GM23338 (cell line): ENCODE data around the gene SFXN5. TPM values are rescaled to one million over a fixed set of nuclear protein-coding genes. Genes with fewer than 3 reads are reported as not detected.

Experiments used
- ATAC-seq: fragments of 200-7000 bp; cut with Tn5 transposase; 3 replicates; pipeline ENCODE4 v1.9.1; 2020
- DNase-seq: peaks from one replicate; pipeline ENCODE4 v3.0.0-alpha.2; 2015; ENCODE audit warnings: low spot score
- H2AFZ ChIP-seq: fragments of 200-600 bp; sonication (generic); 2 replicates; pipeline ENCODE4 v1.8.0; 2016; ENCODE audit warnings: antibody characterized with exemption, mild to moderate bottlenecking, moderate library complexity
- H3F3A ChIP-seq: fragments of 200-600 bp; sonication (generic); replicated peaks from 2 replicates; pipeline ENCODE4 v1.8.0; 2017; ENCODE audit warnings: antibody characterized with exemption, mixed run types, low read depth
- H3K27ac ChIP-seq: fragments of 200-600 bp; sonication (generic); 2 replicates; pipeline ENCODE4 v1.6.1; 2016; ENCODE audit warnings: low read depth
- H3K27me3 ChIP-seq: fragments of 200-600 bp; sonication (generic); 2 replicates; pipeline ENCODE4 v1.8.0; 2016; ENCODE audit warnings: mild to moderate bottlenecking, mixed run types, moderate library complexity; ENCODE audit not compliant: insufficient read depth
- H3K36me3 ChIP-seq: fragments of 200-600 bp; sonication (generic); 2 replicates; pipeline ENCODE4 v1.8.0; 2016; ENCODE audit warnings: mild to moderate bottlenecking; ENCODE audit not compliant: insufficient read depth
- H3K4me1 ChIP-seq: fragments of 200-600 bp; sonication (generic); 2 replicates; pipeline ENCODE4 v1.8.0; 2016; ENCODE audit warnings: mild to moderate bottlenecking, moderate library complexity; ENCODE audit not compliant: insufficient read depth
- H3K4me2 ChIP-seq: fragments of 200-600 bp; sonication (generic); 2 replicates; pipeline ENCODE4 v1.7.1; 2017; ENCODE audit warnings: mixed run types
- H3K4me3 ChIP-seq: fragments of 200-600 bp; sonication (generic); 2 replicates; pipeline ENCODE4 v1.6.1; 2016; ENCODE audit warnings: mixed run types
- H3K79me2 ChIP-seq: fragments of 200-600 bp; sonication (generic); replicated peaks from 2 replicates; pipeline ENCODE4 v1.8.0; 2017; ENCODE audit warnings: mild to moderate bottlenecking; ENCODE audit not compliant: insufficient read depth
- H3K9me2 ChIP-seq: fragments of 200-600 bp; sonication (generic); 2 replicates; pipeline ENCODE4 v1.8.0; 2017; ENCODE audit not compliant: insufficient read depth
- H4K20me1 ChIP-seq: fragments of 200-600 bp; sonication (generic); replicated peaks from 2 replicates; pipeline ENCODE4 v1.8.0; 2017; ENCODE audit warnings: mild to moderate bottlenecking; ENCODE audit not compliant: insufficient read depth
- H3K27ac Mint-ChIP-seq: 2 replicates; pipeline ENCODE4 v1.8.0; 2020; ENCODE audit warnings: inconsistent platforms, mild to moderate bottlenecking, moderate library complexity, mixed read lengths
- H3K27me3 Mint-ChIP-seq: 3 replicates; pipeline ENCODE4 v1.8.0; 2022; ENCODE audit warnings: low read depth, mild to moderate bottlenecking, moderate library complexity, mixed read lengths, inconsistent platforms; ENCODE audit not compliant: insufficient read depth, poor library complexity
- H3K36me3 Mint-ChIP-seq: 3 replicates; pipeline ENCODE4 v1.8.0; 2021; ENCODE audit warnings: low read depth, mild to moderate bottlenecking, inconsistent platforms, moderate library complexity, mixed read lengths
- H3K4me1 Mint-ChIP-seq: 3 replicates; pipeline ENCODE4 v1.8.0; 2020; ENCODE audit warnings: mild to moderate bottlenecking, inconsistent platforms, mixed read lengths
- H3K4me3 Mint-ChIP-seq: 3 replicates; pipeline ENCODE4 v1.8.0; 2021; ENCODE audit warnings: moderate library complexity, mild to moderate bottlenecking, inconsistent platforms, mixed read lengths
- H3K9me3 Mint-ChIP-seq: 3 replicates; pipeline ENCODE4 v1.8.0; 2020; ENCODE audit warnings: moderate library complexity, mild to moderate bottlenecking, inconsistent platforms, mixed read lengths
- CREB1 ChIP-seq: fragments of 250-450 bp; sonication (Bioruptor Pico); IDR thresholded peaks from 2 replicates; pipeline ENCODE4 v1.5.0; 2020; ENCODE audit warnings: low read depth, mild to moderate bottlenecking, moderate library complexity
- ETS1 ChIP-seq: IDR thresholded peaks from 2 replicates; pipeline ENCODE4 v1.6.1; 2016; ENCODE audit warnings: antibody characterized with exemption
- EZH2 ChIP-seq: fragments of 200-600 bp; sonication (generic); IDR thresholded peaks from one replicate; pipeline ENCODE4 v1.8.0; 2017; ENCODE audit warnings: antibody characterized with exemption, mild to moderate bottlenecking, low read depth; ENCODE audit not compliant: unreplicated experiment
- EZH2phosphoT487 ChIP-seq: fragments of 200-600 bp; sonication (generic); IDR thresholded peaks from one replicate; pipeline ENCODE4 v1.8.1; 2018; ENCODE audit warnings: antibody characterized with exemption; ENCODE audit not compliant: unreplicated experiment
- JUNB ChIP-seq: IDR thresholded peaks from one replicate; pipeline ENCODE4 v1.6.1; 2016; ENCODE audit warnings: antibody characterized with exemption; ENCODE audit not compliant: unreplicated experiment
- POLR2AphosphoS5 ChIP-seq: IDR thresholded peaks from 2 replicates; pipeline ENCODE4 v1.6.1; 2016; ENCODE audit warnings: antibody characterized with exemption, low read depth
- ZNF462 ChIP-seq: fragments of 250-450 bp; sonication (Bioruptor Pico); IDR thresholded peaks from 2 replicates; pipeline ENCODE4 v1.5.0; 2020; ENCODE audit warnings: mild to moderate bottlenecking, moderate library complexity
- polyA plus RNA-seq: library from polyadenylated mRNA; unstranded; fragments of >200 nt; fragmentation: Nextera tagmentation; extraction: Ambion mirVana; gene quantifications from 2 replicates; pipeline ENCODE4 v1.2.1, GENCODE V29; 2016
- total RNA-seq: library from RNA; depleted of rRNA; stranded (reverse); fragments of >200 nt; shearing (Covaris generic); gene quantifications from 2 replicates; pipeline ENCODE4 v1.2.3, GENCODE V29; 2014

Gene SFXN5
- total and polyA plus RNA-seq, 2 experiments from 2014 or later, result 23.6 to 25.8 TPM

- TF ChIP-seq ETS1 (no peak), EZH2phosphoT487 (no peak), JUNB (no peak), POLR2AphosphoS5 (no peak), EZH2 (no peak), ZNF462 (CRISPR knock-in tag) (no peak), CREB1 (no peak)
- H3K4me1 Mint-ChIP-seq, result peaks cover 56% of the 10 kb centered on the region
- ATAC-seq (peak; percentile 15), DNase-seq (no peak)
- no peaks in the 10 kb centered on the region for H3K36me3 ChIP-seq
- no peak overlapping the region for H3K4me3 Mint-ChIP-seq
- H3K4me2 ChIP-seq, result no peak overlapping the region
- H3K27ac Mint-ChIP-seq, result no peak overlapping the region
- H3K4me3 ChIP-seq, result no peak overlapping the region
- no peaks in the 10 kb centered on the region for H3K9me3 Mint-ChIP-seq
- H3K27me3 ChIP-seq, result no peaks in the 10 kb centered on the region
- no peaks in the 10 kb centered on the region for H3F3A ChIP-seq
- no peaks in the 10 kb centered on the region for H4K20me1 ChIP-seq
- no peak overlapping the region for H3K27ac ChIP-seq
- H3K9me2 ChIP-seq, result no peaks in the 10 kb centered on the region
- H3K36me3 Mint-ChIP-seq, result no peaks in the 10 kb centered on the region
- H3K79me2 ChIP-seq, result no peaks in the 10 kb centered on the region
- H3K27me3 Mint-ChIP-seq, result peaks cover 7% of the 10 kb centered on the region
- no peak overlapping the region for H2AFZ ChIP-seq
- H3K4me1 ChIP-seq, result peaks cover 41% of the 10 kb centered on the region
Observed at GRCh38 chr2:72973137-72973535, 98.4 kb downstream of the SFXN5 start.
